HEK293T (cell line): ENCODE results near the gene FBXW5.

ENCODE experiments used
- CTCF ChIA-PET: fragments of 350-600 bp; formaldehyde crosslinking; extraction: SDS; loops from one replicate; lab custom pipeline; 2021; ENCODE audit warnings: antibody characterized with exemption, inconsistent platforms; lab: Yijun Ruan, JAX
- POLR2A ChIA-PET: fragments of 350-600 bp; formaldehyde crosslinking; extraction: SDS; loops from one replicate; lab custom pipeline; 2020; ENCODE audit warnings: antibody characterized with exemption, inconsistent platforms; lab: Yijun Ruan, JAX
- DNase-seq: peaks from one replicate; pipeline ENCODE4 v3.0.0; 2012; ENCODE audit warnings: mixed read lengths; ENCODE audit errors: extremely low spot score
- ARNT ChIP-seq: fragments of 450-650 bp; IDR thresholded peaks from 2 replicates; pipeline ENCODE4 v1.6.1; 2017; ENCODE audit warnings: mild to moderate bottlenecking
- BHLHE40 ChIP-seq: fragments of 450-650 bp; IDR thresholded peaks from 2 replicates; pipeline ENCODE4 v1.6.1; 2016; ENCODE audit warnings: mild to moderate bottlenecking, moderate library complexity, borderline replicate concordance
- CTBP1 ChIP-seq: fragments of 450-650 bp; IDR thresholded peaks from 2 replicates; pipeline ENCODE4 v1.6.1; 2016; ENCODE audit warnings: borderline replicate concordance
- ELF4 ChIP-seq: fragments of 450-650 bp; IDR thresholded peaks from 2 replicates; pipeline ENCODE4 v1.6.1; 2017; ENCODE audit warnings: antibody characterized with exemption
- FOXA1 ChIP-seq: fragments of 450-650 bp; IDR thresholded peaks from 2 replicates; pipeline ENCODE4 v1.6.1; 2016; ENCODE audit warnings: mild to moderate bottlenecking
- FOXK2 ChIP-seq: fragments of 450-650 bp; IDR thresholded peaks from 2 replicates; pipeline ENCODE4 v1.6.1; 2016; ENCODE audit warnings: mild to moderate bottlenecking
- FOXM1 ChIP-seq: fragments of 450-650 bp; IDR thresholded peaks from 2 replicates; pipeline ENCODE4 v1.6.1; 2017; ENCODE audit warnings: mild to moderate bottlenecking, borderline replicate concordance
- HDGF ChIP-seq: fragments of 450-650 bp; IDR thresholded peaks from 2 replicates; pipeline ENCODE4 v1.6.1; 2017; ENCODE audit warnings: antibody characterized with exemption, borderline replicate concordance
- L3MBTL2 ChIP-seq: fragments of 450-650 bp; conservative IDR thresholded peaks from 2 replicates; pipeline ENCODE4 v1.6.1; 2016; ENCODE audit warnings: mild to moderate bottlenecking
- LEF1 ChIP-seq: fragments of 450-650 bp; IDR thresholded peaks from 2 replicates; pipeline ENCODE4 v1.6.1; 2017; ENCODE audit warnings: mild to moderate bottlenecking, borderline replicate concordance
- NFRKB ChIP-seq: fragments of 450-650 bp; IDR thresholded peaks from 2 replicates; pipeline ENCODE4 v1.6.1; 2016; ENCODE audit warnings: mild to moderate bottlenecking, moderate library complexity
- PKNOX1 ChIP-seq: fragments of 450-650 bp; IDR thresholded peaks from 2 replicates; pipeline ENCODE4 v1.6.1; 2016
- SP1 ChIP-seq: fragments of 450-650 bp; IDR thresholded peaks from 2 replicates; pipeline ENCODE4 v1.6.1; 2017
- TARDBP ChIP-seq: fragments of 450-650 bp; IDR thresholded peaks from 2 replicates; pipeline ENCODE4 v1.6.1; 2016
- ZNF384 ChIP-seq: fragments of 450-650 bp; IDR thresholded peaks from 2 replicates; pipeline ENCODE4 v1.6.1; 2016

Gene FBXW5

GRCh38 chr9:136962701-136963248, 18.2 kb upstream of the FBXW5 start:
- TF ChIP-seq L3MBTL2 (no peak), SP1 (no peak), TARDBP (no peak), FOXK2 (no peak), ZNF384 (no peak), CTBP1 (no peak), NFRKB (no peak), PKNOX1 (no peak), HDGF (no peak), FOXM1 (no peak), ARNT (no peak)
- DNase-seq: no peak
- ChIA-PET POLR2A (no interaction called here), CTCF (no interaction called here)

GRCh38 chr9:136962163-136962562, 17.6 kb upstream of the FBXW5 start:
- CTCF ChIA-PET: no interaction called here
- no peak for DNase-seq
- no peak for TF ChIP-seq ARNT
- no peak for TF ChIP-seq FOXK2
- TF ChIP-seq FOXA1: no peak
- TF ChIP-seq LEF1: no peak
- TF ChIP-seq NFRKB: no peak
- TF ChIP-seq ZNF384: no peak
- TF ChIP-seq FOXM1: no peak
- no peak for TF ChIP-seq TARDBP
- POLR2A ChIA-PET: interaction anchor here (1.2 kb wide), 1 partner anchor 11 kb away, joined by 3 read pairs; no protein-coding TSS in a partner anchor

GRCh38 chr9:136961279-136962065, 16.9 kb upstream of the FBXW5 start:
- TF ChIP-seq FOXA1 (no peak), SP1 (no peak), BHLHE40 (no peak), CTBP1 (no peak), L3MBTL2 (no peak), FOXM1 (no peak), PKNOX1 (no peak)
- ChIA-PET CTCF (no interaction called here), POLR2A (interaction anchor here (1.2 kb wide), 1 partner anchor 11 kb away, joined by 3 read pairs; no protein-coding TSS in a partner anchor)
- DNase-seq: no peak

- DNase-seq: no peak
- TF ChIP-seq SP1 (no peak), ARNT (no peak), CTBP1 (no peak), ZNF384 (no peak), HDGF (no peak), FOXA1 (no peak), NFRKB (no peak), FOXM1 (no peak), BHLHE40 (no peak), L3MBTL2 (no peak)
- CTCF ChIA-PET: interaction anchor here (1.1 kb wide), 1 partner anchor 14 kb away, joined by 3 read pairs; no protein-coding TSS in a partner anchor
- POLR2A ChIA-PET: interaction anchor here (1.2 kb wide), 1 partner anchor 10 kb away, joined by 3 read pairs; no protein-coding TSS in a partner anchor
Observed at GRCh38 chr9:136960938-136961275, 16.4 kb upstream of the FBXW5 start.

GRCh38 chr9:136960212-136960937, 15.8 kb upstream of the FBXW5 start:
- POLR2A ChIA-PET: interaction anchor here (0.7 kb wide), 1 partner anchor 9 kb away, joined by 3 read pairs; no protein-coding TSS in a partner anchor
- CTCF ChIA-PET: interaction anchor here (0.9 to 1.1 kb wide), 2 partner anchors 15 to 69 kb away, joined by 3 read pairs; no protein-coding TSS in a partner anchor
- TF ChIP-seq FOXK2 (no peak), ZNF384 (no peak), NFRKB (no peak), ELF4 (no peak), ARNT (no peak), CTBP1 (no peak), PKNOX1 (no peak)

More at GRCh38 chr9:136960212-136960937, 15.8 kb upstream of the FBXW5 start:
- DNase-seq: no peak
